Activated naive CD8-positive, alpha-beta T cell treated with anti-CD3 and anti-CD28 coated beads, Interleukin-2, amount 10 ng/mL, durations not matched to agents 7 days and 5 days (primary cell): ENCODE measurements around the gene GPR153. TPM values are rescaled to one million over a fixed set of nuclear protein-coding genes. Genes with fewer than 3 reads are reported as not detected.
"Not testable (repeated sequence)": the region's sequence is repeated elsewhere in the genome, so short reads cannot be mapped to it uniquely, and the experiment has no call there.

ENCODE experiments used
- ATAC-seq: fragments of 150-1000 bp; cut with Tn5 transposase; one replicate; pipeline ENCODE4 v1.10.0; 2021; ENCODE audit warnings: low read depth, moderate library complexity
- POLR2A ChIA-PET: fragments of 350-600 bp; sonication (Branson Sonifier 250); formaldehyde crosslinking; loops from one replicate; lab custom pipeline; 2021; ENCODE audit warnings: antibody characterized with exemption; lab: Charles Lee
- DNase-seq: peaks from one replicate; pipeline ENCODE4 v3.0.0; 2021
- H3K27ac Mint-ChIP-seq: one replicate; pipeline ENCODE4 v1.8.0; 2022; ENCODE audit warnings: mild to moderate bottlenecking, mixed read lengths
- H3K27me3 Mint-ChIP-seq: one replicate; pipeline ENCODE4 v1.8.0; 2022; ENCODE audit warnings: mild to moderate bottlenecking, moderate library complexity, mixed read lengths
- H3K36me3 Mint-ChIP-seq: one replicate; pipeline ENCODE4 v1.8.0; 2021; ENCODE audit warnings: mild to moderate bottlenecking, mixed read lengths
- H3K4me1 Mint-ChIP-seq: one replicate; pipeline ENCODE4 v1.8.0; 2021; ENCODE audit warnings: mixed read lengths
- H3K4me3 Mint-ChIP-seq: one replicate; pipeline ENCODE4 v1.8.0; 2022; ENCODE audit warnings: mild to moderate bottlenecking, moderate library complexity, mixed read lengths
- H3K9me3 Mint-ChIP-seq: one replicate; pipeline ENCODE4 v1.8.0; 2021; ENCODE audit warnings: mixed read lengths
- total RNA-seq, 2 experiments: library from RNA; stranded (reverse); gene quantifications; one replicate each; pipeline ENCODE4 v1.2.3, GENCODE V29; 2021

Gene GPR153
- total RNA-seq, 2 experiments from 2014 or later: 0.58 to 0.74 TPM

DNA sequence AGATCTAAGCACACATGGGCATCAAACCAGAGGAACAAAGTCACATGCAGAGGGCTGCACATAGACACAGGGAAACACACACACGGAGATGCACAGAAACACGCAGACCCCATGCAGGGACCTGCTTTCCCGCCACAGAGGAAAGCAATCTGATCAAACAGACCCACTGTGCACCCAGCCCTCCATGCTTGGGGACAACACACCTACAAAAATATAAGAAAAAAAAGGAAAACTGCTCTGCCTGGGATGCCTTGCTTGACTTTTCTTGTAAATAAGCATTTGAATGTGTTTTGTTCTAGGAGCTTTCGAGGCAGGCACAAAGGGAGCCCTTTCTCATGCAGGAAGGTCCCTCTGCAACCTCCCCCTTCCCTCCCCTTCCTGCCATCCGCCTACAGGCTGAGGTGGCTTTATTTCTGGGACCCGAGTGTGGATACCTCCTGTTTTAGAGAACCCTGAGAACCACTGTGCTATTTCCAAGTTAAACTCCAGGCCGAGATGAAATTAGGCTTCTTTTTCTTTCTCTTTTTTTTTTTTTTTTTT, 21.6 kb downstream of the GPR153 start:
- ATAC-seq: no peak
- POLR2A ChIA-PET: no interaction called here
- no peak overlapping the region for H3K27ac Mint-ChIP-seq
- DNase-seq: no peak
- H3K36me3 Mint-ChIP-seq: no peaks in the 10 kb centered on the region
- peaks cover 16% of the 10 kb centered on the region for H3K4me1 Mint-ChIP-seq
- H3K9me3 Mint-ChIP-seq: no peaks in the 10 kb centered on the region
- peaks cover 54% of the 10 kb centered on the region for H3K27me3 Mint-ChIP-seq
- H3K4me3 Mint-ChIP-seq: no peak overlapping the region

DNA sequence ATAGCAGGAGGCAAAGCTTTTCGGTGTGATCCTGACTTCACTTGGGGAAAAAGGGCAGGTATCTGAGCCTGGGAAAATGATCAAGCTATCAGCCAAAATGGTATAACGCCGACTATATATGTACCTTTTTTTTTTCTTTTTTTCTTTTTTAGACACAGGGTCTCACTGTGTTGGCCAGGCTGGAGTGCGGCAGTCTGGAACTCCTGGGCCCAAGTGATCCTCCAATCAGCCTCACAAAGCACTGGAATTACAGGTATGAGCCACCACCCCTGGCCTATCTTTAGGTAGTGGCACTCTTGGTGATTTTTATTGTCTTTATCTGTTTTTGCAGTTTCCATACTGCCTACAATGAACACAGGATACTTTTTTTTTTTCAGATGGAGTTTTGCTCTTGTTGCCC, 23.8 kb downstream of the GPR153 start:
- H3K36me3 Mint-ChIP-seq: peaks cover 6% of the 10 kb centered on the region
- H3K27me3 Mint-ChIP-seq: peaks cover 38% of the 10 kb centered on the region
- no peak overlapping the region for H3K27ac Mint-ChIP-seq
- peak overlapping the region; percentile 25 for H3K4me3 Mint-ChIP-seq
- POLR2A ChIA-PET: interaction anchor here (0.6 to 0.8 kb wide), 3 partner anchors 38 to 122 kb away, joined by 3 read pairs; no protein-coding TSS in a partner anchor
- H3K9me3 Mint-ChIP-seq: no peaks in the 10 kb centered on the region
- ATAC-seq: no peak
- no peak for DNase-seq
- H3K4me1 Mint-ChIP-seq: peaks cover 23% of the 10 kb centered on the region

DNA sequence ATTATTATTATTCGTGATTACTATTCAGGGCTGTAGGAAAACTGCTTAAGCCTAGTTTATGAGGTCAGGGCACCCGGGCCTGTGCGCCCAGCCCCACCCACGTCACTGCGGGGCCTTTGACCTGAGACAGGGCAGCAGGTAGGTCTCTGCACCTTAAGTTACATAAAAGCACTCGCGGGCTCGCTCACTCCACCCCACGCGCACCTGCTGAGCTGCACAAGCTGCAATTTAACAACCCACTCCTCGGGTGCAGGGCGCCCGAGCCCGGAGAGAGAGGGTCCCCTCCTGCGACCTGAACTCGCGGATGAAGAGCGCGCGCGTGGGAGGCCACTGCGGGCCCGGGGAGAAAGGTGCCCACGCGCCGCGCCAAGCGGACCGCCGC, 25.6 kb downstream of the GPR153 start:
- peak overlapping the region; percentile 92 for H3K4me3 Mint-ChIP-seq

DNA sequence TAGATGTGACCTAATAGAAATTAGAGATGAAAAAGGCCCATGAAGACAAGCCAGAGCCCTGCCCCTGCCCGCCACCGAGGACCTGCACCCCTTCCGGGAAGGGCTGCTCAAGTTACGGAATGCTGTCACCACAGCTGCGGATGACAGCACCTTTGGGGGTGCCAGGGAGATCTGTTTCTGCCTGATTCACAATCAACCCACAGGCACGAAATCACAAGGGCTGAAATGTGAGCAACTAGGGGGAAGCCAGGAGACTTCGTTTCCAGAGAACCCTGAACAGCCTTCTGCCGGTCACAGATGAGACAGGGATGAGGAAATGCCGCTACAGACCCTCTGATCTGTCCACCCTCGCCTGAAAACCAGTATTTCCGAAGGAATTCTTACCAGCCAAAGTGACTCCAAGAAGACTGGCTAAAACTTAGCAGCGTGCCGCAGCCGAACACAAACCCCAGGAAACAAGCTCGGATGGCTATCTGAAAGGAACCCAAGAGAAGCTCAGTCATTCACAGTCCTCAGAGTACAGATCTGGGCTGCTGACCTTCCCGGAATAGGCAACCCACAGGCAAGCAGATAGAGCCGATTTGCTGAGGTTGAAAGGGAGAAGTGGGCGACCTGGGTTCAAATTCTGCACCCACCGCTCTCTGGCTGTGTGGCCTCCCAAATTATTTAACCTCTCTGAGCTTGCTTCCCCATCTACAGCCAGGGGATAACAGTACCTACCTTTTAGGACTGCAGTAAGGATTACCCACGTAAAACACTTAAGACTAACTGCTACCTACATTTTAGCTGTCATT, 26.2 kb downstream of the GPR153 start:
- Mint-ChIP-seq H3K27me3 (peaks cover 18% of the 10 kb centered on the region), H3K27ac (peak overlapping the region; percentile 34), H3K4me1 (peaks cover 19% of the 10 kb centered on the region), H3K36me3 (peaks cover 6% of the 10 kb centered on the region), H3K9me3 (no peaks in the 10 kb centered on the region), H3K4me3 (peak overlapping the region; percentile 92)
- POLR2A ChIA-PET: interaction anchor here (0.6 to 1.5 kb wide), 5 partner anchors 10 to 244 kb away, joined by 3 to 4 read pairs (median 3); partner anchors contain the start of gene ACOT7
- no peak for DNase-seq
- no peak for ATAC-seq

More for the DNA sequence above, 25.6 kb downstream of the GPR153 start:
- H3K27me3 Mint-ChIP-seq: peaks cover 23% of the 10 kb centered on the region
- H3K27ac Mint-ChIP-seq: peak overlapping the region; percentile 81
- POLR2A ChIA-PET: interaction anchor here (0.6 to 1.5 kb wide), 7 partner anchors 11 to 245 kb away, joined by 3 to 4 read pairs (median 3); partner anchors contain the start of gene ACOT7
- no peaks in the 10 kb centered on the region for H3K9me3 Mint-ChIP-seq
- DNase-seq (peak; percentile 53), ATAC-seq (peak; percentile 6)
- H3K4me1 Mint-ChIP-seq: peaks cover 19% of the 10 kb centered on the region
- peaks cover 6% of the 10 kb centered on the region for H3K36me3 Mint-ChIP-seq

DNA sequence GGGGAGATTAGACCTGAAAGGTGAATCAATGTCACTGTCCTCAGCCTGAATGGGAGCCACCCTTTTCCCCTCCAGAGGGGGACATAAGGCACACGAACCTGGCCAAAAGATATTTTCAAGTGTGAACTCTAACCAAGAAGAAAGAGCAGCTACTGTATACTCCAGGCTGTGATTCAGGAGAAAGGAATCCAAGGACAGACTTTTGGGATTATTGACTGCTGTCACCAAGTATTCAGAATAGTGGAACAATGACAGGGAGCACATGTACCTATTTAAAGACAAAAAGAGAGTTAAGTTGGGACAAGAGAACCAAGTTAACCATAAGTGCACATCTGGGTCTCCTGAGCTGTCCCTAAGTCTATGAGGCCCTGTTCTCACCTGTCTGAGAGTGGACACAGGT, 27.5 kb downstream of the GPR153 start:
- Mint-ChIP-seq H3K4me3 (no peak overlapping the region), H3K27me3 (peaks cover 4% of the 10 kb centered on the region), H3K36me3 (peaks cover 6% of the 10 kb centered on the region), H3K27ac (no peak overlapping the region), H3K9me3 (no peaks in the 10 kb centered on the region), H3K4me1 (peaks cover 12% of the 10 kb centered on the region)
- ATAC-seq (no peak), DNase-seq (no peak)
- POLR2A ChIA-PET: interaction anchor here (0.7 kb wide), 1 partner anchor 27 kb away, joined by 3 read pairs; no protein-coding TSS in a partner anchor

DNA sequence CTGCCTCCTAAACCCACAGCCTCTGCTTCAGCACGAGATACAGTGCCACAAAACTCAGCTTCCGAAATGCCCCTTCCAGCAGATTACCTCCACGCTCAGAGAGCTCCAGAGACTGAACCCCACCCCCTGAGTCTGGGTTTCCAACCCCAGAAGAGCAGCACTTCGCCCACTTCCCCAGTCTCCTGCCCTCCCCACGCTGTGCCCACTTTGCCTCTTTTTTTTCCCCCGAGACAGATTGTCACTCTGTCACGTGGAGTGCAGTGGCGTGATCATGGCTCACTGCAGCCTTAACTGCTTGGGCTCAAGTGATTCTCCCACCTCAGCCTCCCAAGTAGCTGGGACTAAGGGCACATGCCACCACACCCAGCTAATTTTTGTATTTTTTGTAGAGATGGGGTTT, 35.2 kb downstream of the GPR153 start:
- no peak overlapping the region for H3K4me3 Mint-ChIP-seq
- peaks cover 2% of the 10 kb centered on the region for H3K4me1 Mint-ChIP-seq
- H3K36me3 Mint-ChIP-seq: peaks cover 8% of the 10 kb centered on the region
- H3K27me3 Mint-ChIP-seq: no peaks in the 10 kb centered on the region
- ATAC-seq (no peak), DNase-seq (no peak)
- H3K27ac Mint-ChIP-seq: no peak overlapping the region
- POLR2A ChIA-PET: no interaction called here
- H3K9me3 Mint-ChIP-seq: no peaks in the 10 kb centered on the region

DNA sequence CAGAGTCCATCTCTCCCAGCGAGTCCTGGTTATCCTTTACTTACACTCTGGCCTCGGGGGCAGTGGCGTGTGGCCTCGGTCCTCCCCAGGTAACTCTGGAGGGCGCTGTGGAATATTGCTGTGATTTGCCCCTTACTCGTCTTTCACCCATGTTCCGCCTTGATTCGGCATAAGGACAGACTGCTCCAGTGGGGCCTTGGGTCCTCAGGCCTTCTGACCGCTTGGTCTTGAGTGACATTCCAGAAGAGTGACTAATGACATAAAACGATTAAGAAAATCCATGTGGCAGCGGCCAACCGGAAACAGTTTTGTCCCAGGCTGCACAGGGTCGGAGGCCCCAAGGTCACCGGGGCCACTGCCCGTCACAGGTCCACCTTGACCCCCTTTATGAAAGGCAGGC, 36.2 kb downstream of the GPR153 start:
- POLR2A ChIA-PET: interaction anchor here (1.2 kb wide), 1 partner anchor 10 kb away, joined by 4 read pairs; no protein-coding TSS in a partner anchor
- ATAC-seq (no peak), DNase-seq (no peak)
- Mint-ChIP-seq H3K4me1 (peaks cover 2% of the 10 kb centered on the region), H3K4me3 (no peak overlapping the region), H3K27ac (no peak overlapping the region), H3K9me3 (no peaks in the 10 kb centered on the region), H3K36me3 (peaks cover 8% of the 10 kb centered on the region), H3K27me3 (no peaks in the 10 kb centered on the region)

DNA sequence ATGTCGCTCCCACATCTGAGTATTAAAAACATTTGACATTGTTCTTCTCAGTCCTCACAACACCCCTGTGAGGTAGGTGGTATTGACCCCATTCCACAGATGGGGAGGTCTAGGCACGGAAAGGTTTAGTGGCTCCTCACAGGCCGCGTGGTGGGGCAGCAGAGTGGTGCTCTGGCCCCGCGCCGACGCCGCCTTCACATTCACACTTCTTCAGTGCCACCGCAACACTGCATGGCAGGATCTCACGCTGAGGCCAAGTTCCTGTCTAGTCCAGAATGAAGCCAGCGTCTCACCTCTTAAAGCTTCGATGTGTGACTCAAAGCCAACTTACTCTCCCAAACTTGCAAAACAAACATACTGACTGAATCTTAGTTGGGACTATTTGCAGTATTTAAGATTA, 37.3 kb downstream of the GPR153 start:
- Mint-ChIP-seq H3K27me3 (no peaks in the 10 kb centered on the region), H3K27ac (no peak overlapping the region), H3K4me1 (peaks cover 2% of the 10 kb centered on the region), H3K4me3 (no peak overlapping the region), H3K9me3 (no peaks in the 10 kb centered on the region), H3K36me3 (peaks cover 8% of the 10 kb centered on the region)
- POLR2A ChIA-PET: interaction anchor here (1.2 kb wide), 1 partner anchor 11 kb away, joined by 4 read pairs; no protein-coding TSS in a partner anchor
- ATAC-seq (no peak), DNase-seq (no peak)

DNA sequence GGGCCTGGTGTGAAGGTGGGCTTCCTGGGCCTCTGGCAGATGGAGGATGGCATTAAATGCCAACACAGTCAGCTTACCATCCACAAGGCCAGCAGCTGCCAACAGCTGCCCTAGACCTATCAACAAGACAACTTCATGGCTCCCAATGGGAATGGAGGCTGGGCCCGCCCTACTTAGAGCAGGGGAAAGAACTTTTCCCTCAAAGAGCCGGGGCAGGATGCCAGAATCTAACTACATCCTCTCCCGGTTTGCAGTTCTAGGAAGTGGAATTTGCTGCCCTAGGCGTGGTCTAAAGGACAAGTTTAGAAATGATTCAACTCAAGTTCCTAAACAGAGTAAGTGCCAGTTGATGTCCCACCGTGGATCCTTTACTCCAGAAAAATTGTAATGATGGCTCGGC, 38.3 kb downstream of the GPR153 start:
- ATAC-seq: no peak
- no peaks in the 10 kb centered on the region for H3K9me3 Mint-ChIP-seq

DNA sequence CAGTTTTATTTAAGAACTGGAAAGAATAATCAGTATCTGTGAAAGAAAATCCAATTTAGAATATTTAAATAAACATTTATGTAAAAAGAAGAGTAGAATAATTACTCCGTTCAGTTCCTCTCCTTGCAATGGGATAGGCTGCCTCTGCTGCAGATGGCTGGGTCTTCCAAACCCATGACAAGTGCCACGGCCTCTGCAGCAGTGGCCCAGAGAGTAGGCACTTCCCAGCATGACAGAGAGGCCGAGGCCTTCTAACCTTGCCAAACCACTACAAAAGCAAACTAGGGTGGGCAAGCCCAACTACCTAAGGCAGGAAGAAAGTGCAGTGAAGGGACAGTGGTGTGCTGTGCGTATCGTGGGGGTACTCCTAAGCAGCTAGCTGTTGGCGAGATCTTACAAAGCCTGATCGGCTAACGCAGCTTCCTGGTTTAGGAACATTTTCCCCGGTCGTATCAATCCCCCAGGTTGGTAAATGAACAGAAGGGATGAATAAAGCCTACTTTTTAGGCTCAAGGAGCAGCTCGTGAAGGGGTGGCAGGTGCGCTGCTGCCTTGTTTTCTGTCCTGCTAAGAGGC, 39.6 kb downstream of the GPR153 start:
- H3K27me3 Mint-ChIP-seq: no peaks in the 10 kb centered on the region

More for the DNA sequence above, 38.3 kb downstream of the GPR153 start:
- Mint-ChIP-seq H3K36me3 (peaks cover 8% of the 10 kb centered on the region), H3K4me3 (no peak overlapping the region), H3K4me1 (peaks cover 2% of the 10 kb centered on the region), H3K27ac (no peak overlapping the region), H3K27me3 (no peaks in the 10 kb centered on the region)
- no peak for DNase-seq
- POLR2A ChIA-PET: interaction anchor here (0.9 kb wide), 1 partner anchor 12 kb away, joined by 3 read pairs; no protein-coding TSS in a partner anchor

DNA sequence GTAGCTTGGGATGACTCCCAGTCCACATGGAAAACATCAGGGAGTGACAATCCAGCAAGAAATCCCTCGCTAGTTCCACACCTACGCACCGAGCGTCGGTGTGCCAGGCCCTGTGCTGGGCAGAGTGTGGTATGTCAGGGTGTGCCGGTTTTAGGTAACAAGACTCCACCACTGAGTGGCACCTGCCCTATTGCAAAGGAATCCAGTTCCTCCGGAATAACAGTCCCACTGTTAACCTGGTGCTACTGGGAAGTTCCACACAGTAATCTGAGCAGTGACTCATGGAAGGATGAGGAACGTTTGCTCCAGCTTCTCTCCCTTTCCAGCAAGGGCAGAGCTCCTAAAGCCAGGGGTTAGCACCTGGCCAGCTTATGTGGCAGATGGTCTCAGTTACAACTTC, 40.7 kb downstream of the GPR153 start:
- no peak overlapping the region for H3K4me3 Mint-ChIP-seq
- H3K27ac Mint-ChIP-seq: no peak overlapping the region
- no peaks in the 10 kb centered on the region for H3K9me3 Mint-ChIP-seq
- no peaks in the 10 kb centered on the region for H3K4me1 Mint-ChIP-seq
- DNase-seq (no peak), ATAC-seq (no peak)
- peaks cover 5% of the 10 kb centered on the region for H3K36me3 Mint-ChIP-seq
- H3K27me3 Mint-ChIP-seq: no peaks in the 10 kb centered on the region
- POLR2A ChIA-PET: no interaction called here

More for the DNA sequence above, 39.6 kb downstream of the GPR153 start:
- DNase-seq (no peak), ATAC-seq (no peak)
- no peak overlapping the region for H3K27ac Mint-ChIP-seq
- no peaks in the 10 kb centered on the region for H3K9me3 Mint-ChIP-seq
- no peak overlapping the region for H3K4me3 Mint-ChIP-seq
- peaks cover 6% of the 10 kb centered on the region for H3K36me3 Mint-ChIP-seq
- peaks cover under 1% of the 10 kb centered on the region for H3K4me1 Mint-ChIP-seq
- POLR2A ChIA-PET: no interaction called here

DNA sequence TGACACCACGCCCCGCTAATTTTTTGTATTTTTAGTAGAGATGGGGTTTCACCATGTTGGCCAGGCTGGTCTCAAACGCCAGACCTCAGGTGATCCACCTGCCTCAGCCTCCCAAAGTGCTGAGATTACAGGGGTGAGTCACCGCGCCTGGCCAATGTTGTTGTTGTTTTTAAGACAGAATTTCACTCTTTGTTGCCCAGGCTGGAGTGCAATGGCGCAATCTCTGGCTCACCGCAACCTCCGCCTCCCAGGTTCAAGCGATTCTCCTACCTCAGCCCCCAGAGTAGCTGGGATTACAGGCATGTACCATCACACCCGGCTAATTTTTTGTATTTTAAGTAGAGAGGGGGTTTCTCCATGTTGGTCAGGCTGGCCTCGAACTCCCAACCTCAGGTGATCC, 41.3 kb downstream of the GPR153 start:
- H3K27ac Mint-ChIP-seq, H3K27me3 Mint-ChIP-seq, H3K4me1 Mint-ChIP-seq, H3K4me3 Mint-ChIP-seq, H3K9me3 Mint-ChIP-seq, H3K36me3 Mint-ChIP-seq, POLR2A ChIA-PET, DNase-seq, ATAC-seq: not testable (repeated sequence)

DNA sequence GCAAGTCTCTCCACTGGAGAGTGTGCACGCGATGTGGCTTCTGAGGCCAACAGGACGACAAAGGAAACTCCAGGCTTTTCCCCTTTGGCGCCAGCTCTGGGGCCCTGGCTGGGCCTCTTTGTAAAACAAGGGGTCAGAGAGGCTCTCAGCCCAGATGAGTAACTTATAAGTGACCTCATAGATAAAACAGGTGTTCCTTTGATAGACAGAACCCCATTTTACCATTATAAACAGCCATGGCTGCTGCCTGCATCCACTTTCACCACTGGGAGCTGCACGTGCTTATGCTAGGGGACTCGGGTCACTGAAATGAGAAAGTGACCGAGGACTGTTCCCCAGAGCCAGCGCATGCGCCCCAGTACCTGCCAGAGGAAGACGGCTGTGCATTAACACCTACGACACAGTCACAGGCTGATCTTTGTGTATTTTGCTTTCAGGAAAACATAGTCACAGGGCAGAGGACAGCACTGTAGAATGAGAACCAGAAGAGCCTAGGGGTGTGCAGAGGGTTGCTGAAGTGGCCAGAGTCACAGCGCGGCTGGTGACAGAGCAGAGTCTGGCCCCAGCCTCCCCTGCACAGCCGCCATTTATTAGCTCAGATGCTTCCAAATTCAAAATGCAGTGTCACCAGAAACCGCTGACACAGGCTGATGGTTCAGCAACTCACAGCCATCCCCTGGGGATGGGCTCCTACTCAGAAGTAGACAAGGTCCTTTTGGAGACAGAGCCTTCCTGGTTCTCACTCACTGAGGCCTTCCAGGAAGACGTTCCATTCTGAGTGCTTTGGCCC, 42.3 kb downstream of the GPR153 start:
- Mint-ChIP-seq H3K9me3 (no peaks in the 10 kb centered on the region), H3K36me3 (peaks cover 1% of the 10 kb centered on the region), H3K4me3 (no peak overlapping the region), H3K4me1 (no peaks in the 10 kb centered on the region), H3K27ac (no peak overlapping the region), H3K27me3 (peaks cover 6% of the 10 kb centered on the region)
- POLR2A ChIA-PET: no interaction called here
- DNase-seq (no peak), ATAC-seq (no peak)
